PC-3 (cell line): ENCODE measurements around the gene SGK2. TPM values are rescaled to one million over a fixed set of nuclear protein-coding genes. Genes with fewer than 3 reads are reported as not detected.

Experiments used
- ATAC-seq: fragments of 200-7000 bp; cut with Tn5 transposase; 2 replicates; pipeline ENCODE4 v1.9.1; 2020; ENCODE audit warnings: mild to moderate bottlenecking, moderate library complexity
- BruUV-seq: library from RNA; stranded (reverse); fragments of 400-500 nt; replicated peaks from 2 replicates; lab custom pipeline; 2021; lab: Mats Ljungman, UMichigan
- CTCF ChIA-PET: fragments of 300-600 bp; sonication (Branson Sonifier 250); formaldehyde crosslinking; loops from one replicate; lab custom pipeline; 2022; ENCODE audit warnings: antibody characterized with exemption; lab: Charles Lee
- POLR2A ChIA-PET: fragments of 300-600 bp; sonication (Branson Sonifier 250); formaldehyde crosslinking; loops from one replicate; lab custom pipeline; 2022; ENCODE audit warnings: antibody characterized with exemption; ENCODE audit not compliant: unreplicated experiment; lab: Charles Lee
- DNase-seq: peaks from one replicate; pipeline ENCODE4 v3.0.0-alpha.2; 2015
- H2AFZ ChIP-seq: fragments of 300-600 bp; sonication (generic); 2 replicates; pipeline ENCODE4 v1.6.0; 2016; ENCODE audit warnings: antibody characterized with exemption, low read length
- H3F3A ChIP-seq: fragments of 300-600 bp; sonication (generic); one replicate; pipeline ENCODE4 v1.6.0; 2017; ENCODE audit warnings: antibody characterized with exemption, low read length, control low read depth, mild to moderate bottlenecking; ENCODE audit not compliant: unreplicated experiment
- H3K27ac ChIP-seq: fragments of 300-600 bp; sonication (generic); 2 replicates; pipeline ENCODE4 v1.5.1; 2016; ENCODE audit warnings: mild to moderate bottlenecking, low read length
- H3K27me3 ChIP-seq: fragments of 300-600 bp; sonication (generic); 2 replicates; pipeline ENCODE4 v1.6.1; 2016; ENCODE audit warnings: low read length, mixed read lengths
- H3K36me3 ChIP-seq: fragments of 300-600 bp; sonication (generic); 2 replicates; pipeline ENCODE4 v1.6.1; 2016; ENCODE audit warnings: low read depth, mixed run types, low read length, mixed read lengths
- H3K4me1 ChIP-seq: fragments of 300-600 bp; sonication (generic); 2 replicates; pipeline ENCODE4 v1.5.1; 2016; ENCODE audit warnings: low read length; ENCODE audit not compliant: insufficient read depth
- H3K4me2 ChIP-seq: fragments of 300-600 bp; sonication (generic); 2 replicates; pipeline ENCODE4 v1.6.0; 2016; ENCODE audit warnings: low read length
- H3K4me3 ChIP-seq: fragments of 300-600 bp; sonication (generic); 2 replicates; pipeline ENCODE4 v1.5.1; 2016; ENCODE audit warnings: mild to moderate bottlenecking, low read length, mixed read lengths
- H3K79me2 ChIP-seq: fragments of 300-600 bp; sonication (generic); 2 replicates; pipeline ENCODE4 v1.6.1; 2017; ENCODE audit warnings: low read length, mixed read lengths
- H3K9ac ChIP-seq: fragments of 300-600 bp; sonication (generic); 2 replicates; pipeline ENCODE4 v1.6.0; 2016; ENCODE audit warnings: mild to moderate bottlenecking, low read length
- H3K9me2 ChIP-seq: fragments of 300-600 bp; sonication (generic); replicated peaks from 2 replicates; pipeline ENCODE4 v1.6.1; 2016; ENCODE audit warnings: mixed run types, low read length, mixed read lengths
- H3K9me3 ChIP-seq: fragments of 300-600 bp; sonication (generic); 2 replicates; pipeline ENCODE4 v1.6.1; 2016; ENCODE audit warnings: low read length, mixed read lengths
- H4K20me1 ChIP-seq: fragments of 300-600 bp; sonication (generic); 2 replicates; pipeline ENCODE4 v1.6.1; 2016; ENCODE audit warnings: low read length, mixed read lengths
- CTCF ChIP-seq: fragments of 300-600 bp; sonication (generic); conservative IDR thresholded peaks from 2 replicates; pipeline ENCODE4 v1.5.1; 2017; ENCODE audit warnings: antibody characterized with exemption, low read depth, mild to moderate bottlenecking, low read length
- EZH2 ChIP-seq: fragments of 300-600 bp; sonication (generic); IDR thresholded peaks from one replicate; pipeline ENCODE4 v1.6.1; 2017; ENCODE audit warnings: antibody characterized with exemption, mild to moderate bottlenecking, low read length; ENCODE audit not compliant: unreplicated experiment
- EZH2phosphoT487 ChIP-seq: fragments of 300-600 bp; sonication (generic); IDR thresholded peaks from 2 replicates; pipeline ENCODE4 v1.6.1; 2018; ENCODE audit warnings: mild to moderate bottlenecking, antibody characterized with exemption, low read length, borderline replicate concordance
- intact Hi-C: fragments of 100-400 bp; cut with micrococcal nuclease; formaldehyde crosslinking; loops from 2 replicates; pipeline ENCODE4 v1.9.0; 2023
- total RNA-seq: library from RNA; depleted of rRNA; stranded (reverse); fragments of >200 nt; gene quantifications from 2 replicates; pipeline ENCODE4 v1.2.3, GENCODE V29; 2014

The SGK2 gene
- total RNA-seq, 1 experiment from 2014 or later: 6.6 TPM

- ChIA-PET CTCF (no interaction called here), POLR2A (no interaction called here)
- Histone ChIP-seq H3K9ac (no peak overlapping the region), H3K4me2 (no peak overlapping the region), H3K9me3 (no peaks in the 10 kb centered on the region), H3K27me3 (no peaks in the 10 kb centered on the region), H4K20me1 (no peaks in the 10 kb centered on the region), H3K4me3 (no peak overlapping the region), H2AFZ (no peak overlapping the region), H3K9me2 (no peaks in the 10 kb centered on the region), H3K27ac (no peak overlapping the region), H3F3A (no peaks in the 10 kb centered on the region), H3K79me2 (no peaks in the 10 kb centered on the region), H3K4me1 (no peaks in the 10 kb centered on the region), H3K36me3 (no peaks in the 10 kb centered on the region)
- TF ChIP-seq EZH2phosphoT487: no peak
- no peak for TF ChIP-seq CTCF
- no peak for TF ChIP-seq EZH2
- no TSS peak for BruUV-seq
- no peak for DNase-seq
- ATAC-seq: no peak
- intact Hi-C loops: no loop called here
These were observed 9.9 kb downstream of the SGK2 start for GRCh38 chr20:43568706-43569105.

- CTCF ChIA-PET: no interaction called here
- BruUV-seq: no TSS peak
- H2AFZ ChIP-seq: no peak overlapping the region
- H3K9me3 ChIP-seq: no peaks in the 10 kb centered on the region
- H3K4me3 ChIP-seq: no peak overlapping the region
- no peaks in the 10 kb centered on the region for H3K27me3 ChIP-seq
- DNase-seq (no peak), ATAC-seq (no peak)
- no peaks in the 10 kb centered on the region for H3K36me3 ChIP-seq
- no peak overlapping the region for H3K27ac ChIP-seq
- intact Hi-C loops: no loop called here
- H3K9ac ChIP-seq: no peak overlapping the region
- H3K79me2 ChIP-seq: no peaks in the 10 kb centered on the region
- POLR2A ChIA-PET: no interaction called here
- TF ChIP-seq EZH2 (no peak), CTCF (no peak), EZH2phosphoT487 (no peak)
- H4K20me1 ChIP-seq: no peaks in the 10 kb centered on the region
- no peaks in the 10 kb centered on the region for H3K4me1 ChIP-seq
- H3K4me2 ChIP-seq: no peak overlapping the region
- H3F3A ChIP-seq: no peaks in the 10 kb centered on the region
- H3K9me2 ChIP-seq: no peaks in the 10 kb centered on the region
These were observed 10.5 kb downstream of the SGK2 start for GRCh38 chr20:43569282-43569681.

- DNase-seq (no peak), ATAC-seq (no peak)
- H2AFZ ChIP-seq: no peak overlapping the region
- H4K20me1 ChIP-seq: no peaks in the 10 kb centered on the region
- BruUV-seq: no TSS peak
- H3K27ac ChIP-seq: no peak overlapping the region
- H3K4me1 ChIP-seq: no peaks in the 10 kb centered on the region
- H3F3A ChIP-seq: no peaks in the 10 kb centered on the region
- POLR2A ChIA-PET: no interaction called here
- H3K9ac ChIP-seq: no peak overlapping the region
- no peaks in the 10 kb centered on the region for H3K9me2 ChIP-seq
- no peak for TF ChIP-seq EZH2phosphoT487
- TF ChIP-seq EZH2: no peak
- TF ChIP-seq CTCF: no peak
- no peak overlapping the region for H3K4me3 ChIP-seq
- no peaks in the 10 kb centered on the region for H3K27me3 ChIP-seq
- CTCF ChIA-PET: no interaction called here
- H3K9me3 ChIP-seq: no peaks in the 10 kb centered on the region
- H3K79me2 ChIP-seq: no peaks in the 10 kb centered on the region
- intact Hi-C loops: no loop called here
- H3K4me2 ChIP-seq: no peak overlapping the region
- no peaks in the 10 kb centered on the region for H3K36me3 ChIP-seq
These were observed 11.7 kb downstream of the SGK2 start for GRCh38 chr20:43570496-43570895.
